NB4 (cell line): ENCODE data around the gene CST1.
"Not testable (repeated sequence)": the region's sequence is repeated elsewhere in the genome, so short reads cannot be mapped to it uniquely, and the experiment has no call there.

Source experiments
- POLR2A ChIP-seq: IDR thresholded peaks from 2 replicates; pipeline ENCODE4 v1.6.1; 2011; ENCODE audit warnings: mild to moderate bottlenecking; ENCODE audit not compliant: insufficient read length; ENCODE audit errors: extremely low read depth
- TF ChIP-seq, protein P1 (sequence below): IDR thresholded peaks from one replicate; pipeline ENCODE4 v1.5.1; 2012; ENCODE audit warnings: low read depth, low read length

GRCh38 chr20:23768520-23768919, 17.8 kb upstream of the CST1 start:
- TF ChIP-seq POLR2A = not testable (repeated sequence)
- TF ChIP-seq, protein P1, sequence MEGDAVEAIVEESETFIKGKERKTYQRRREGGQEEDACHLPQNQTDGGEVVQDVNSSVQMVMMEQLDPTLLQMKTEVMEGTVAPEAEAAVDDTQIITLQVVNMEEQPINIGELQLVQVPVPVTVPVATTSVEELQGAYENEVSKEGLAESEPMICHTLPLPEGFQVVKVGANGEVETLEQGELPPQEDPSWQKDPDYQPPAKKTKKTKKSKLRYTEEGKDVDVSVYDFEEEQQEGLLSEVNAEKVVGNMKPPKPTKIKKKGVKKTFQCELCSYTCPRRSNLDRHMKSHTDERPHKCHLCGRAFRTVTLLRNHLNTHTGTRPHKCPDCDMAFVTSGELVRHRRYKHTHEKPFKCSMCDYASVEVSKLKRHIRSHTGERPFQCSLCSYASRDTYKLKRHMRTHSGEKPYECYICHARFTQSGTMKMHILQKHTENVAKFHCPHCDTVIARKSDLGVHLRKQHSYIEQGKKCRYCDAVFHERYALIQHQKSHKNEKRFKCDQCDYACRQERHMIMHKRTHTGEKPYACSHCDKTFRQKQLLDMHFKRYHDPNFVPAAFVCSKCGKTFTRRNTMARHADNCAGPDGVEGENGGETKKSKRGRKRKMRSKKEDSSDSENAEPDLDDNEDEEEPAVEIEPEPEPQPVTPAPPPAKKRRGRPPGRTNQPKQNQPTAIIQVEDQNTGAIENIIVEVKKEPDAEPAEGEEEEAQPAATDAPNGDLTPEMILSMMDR = not testable (repeated sequence)
